Calu3 (cell line): ENCODE measurements around the gene RBM33. TPM values are rescaled to one million over a fixed set of nuclear protein-coding genes. Genes with fewer than 3 reads are reported as not detected.
A peak's percentile ranks its signal among the peaks of the same experiment; 100 is the strongest.

Source experiments
- BruUV-seq: library from RNA; stranded (reverse); fragments of 400-500 nt; replicated peaks from 2 replicates; lab custom pipeline; 2021; lab: Mats Ljungman, UMichigan
- CTCF ChIA-PET: fragments of 300-600 bp; sonication (Branson Sonifier 250); formaldehyde crosslinking; loops from one replicate; lab custom pipeline; 2022; ENCODE audit warnings: antibody characterized with exemption; lab: Charles Lee
- DNase-seq: peaks from one replicate; pipeline ENCODE4 v3.0.0; 2022
- H3K27ac Mint-ChIP-seq: one replicate; pipeline ENCODE4 v1.8.0; 2022; ENCODE audit warnings: mixed read lengths; ENCODE audit not compliant: unreplicated experiment
- H3K27me3 Mint-ChIP-seq: one replicate; pipeline ENCODE4 v1.8.0; 2022; ENCODE audit warnings: mixed read lengths; ENCODE audit not compliant: unreplicated experiment
- H3K36me3 Mint-ChIP-seq: one replicate; pipeline ENCODE4 v1.8.0; 2022; ENCODE audit warnings: mild to moderate bottlenecking, moderate library complexity, mixed read lengths; ENCODE audit not compliant: insufficient read depth, unreplicated experiment
- H3K4me1 Mint-ChIP-seq: one replicate; pipeline ENCODE4 v1.8.0; 2022; ENCODE audit warnings: mild to moderate bottlenecking, low read depth, mixed read lengths; ENCODE audit not compliant: unreplicated experiment
- H3K4me3 Mint-ChIP-seq: one replicate; pipeline ENCODE4 v1.8.0; 2022; ENCODE audit warnings: mild to moderate bottlenecking, low read depth, moderate library complexity, mixed read lengths; ENCODE audit not compliant: unreplicated experiment
- H3K9me3 Mint-ChIP-seq: one replicate; pipeline ENCODE4 v1.8.0; 2022; ENCODE audit warnings: low read depth, mixed read lengths; ENCODE audit not compliant: unreplicated experiment
- intact Hi-C: fragments of 100-400 bp; cut with micrococcal nuclease; formaldehyde crosslinking; loops from one replicate; pipeline ENCODE4 v1.10.0; 2022; ENCODE audit not compliant: unreplicated experiment
- total RNA-seq: library from RNA; stranded (reverse); gene quantifications from 2 replicates; pipeline ENCODE4 v1.2.3, GENCODE V29; 2022
- TF ChIP-seq, protein P1 (sequence below): fragments of 200-600 bp; IDR thresholded peaks from one replicate; pipeline ENCODE4 v1.8.0; 2022; ENCODE audit warnings: antibody characterized with exemption; ENCODE audit not compliant: unreplicated experiment

Gene RBM33
- total RNA-seq, 1 experiment from 2014 or later = 82.9 TPM

DNA sequence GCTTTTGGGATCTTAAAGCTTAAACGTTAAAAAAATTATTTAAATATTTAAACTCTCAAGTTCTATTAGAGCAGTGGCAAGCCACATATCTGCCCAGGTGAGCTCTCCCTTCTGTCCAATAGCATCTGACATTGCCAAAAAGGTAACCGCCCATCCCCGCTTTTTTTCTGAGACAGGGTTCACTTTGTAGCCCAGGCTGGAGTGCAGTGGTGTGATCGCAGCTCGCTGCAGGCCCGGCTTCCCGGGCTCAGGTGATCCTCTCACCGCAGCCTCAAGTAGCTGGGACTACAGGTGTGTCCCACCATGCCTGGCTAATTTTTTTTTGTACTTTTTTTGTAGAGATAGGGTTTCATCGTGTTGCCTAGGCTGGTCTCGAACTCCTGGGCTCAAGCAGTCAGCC lies 83.2 kb downstream of the RBM33 start:
- no TSS peak for BruUV-seq
- H3K9me3 Mint-ChIP-seq = no peaks in the 10 kb centered on the region
- H3K36me3 Mint-ChIP-seq = peaks cover 27% of the 10 kb centered on the region
- no peak for DNase-seq
- no peak overlapping the region for H3K27ac Mint-ChIP-seq
- intact Hi-C loops = no loop called here
- TF ChIP-seq, protein P1, sequence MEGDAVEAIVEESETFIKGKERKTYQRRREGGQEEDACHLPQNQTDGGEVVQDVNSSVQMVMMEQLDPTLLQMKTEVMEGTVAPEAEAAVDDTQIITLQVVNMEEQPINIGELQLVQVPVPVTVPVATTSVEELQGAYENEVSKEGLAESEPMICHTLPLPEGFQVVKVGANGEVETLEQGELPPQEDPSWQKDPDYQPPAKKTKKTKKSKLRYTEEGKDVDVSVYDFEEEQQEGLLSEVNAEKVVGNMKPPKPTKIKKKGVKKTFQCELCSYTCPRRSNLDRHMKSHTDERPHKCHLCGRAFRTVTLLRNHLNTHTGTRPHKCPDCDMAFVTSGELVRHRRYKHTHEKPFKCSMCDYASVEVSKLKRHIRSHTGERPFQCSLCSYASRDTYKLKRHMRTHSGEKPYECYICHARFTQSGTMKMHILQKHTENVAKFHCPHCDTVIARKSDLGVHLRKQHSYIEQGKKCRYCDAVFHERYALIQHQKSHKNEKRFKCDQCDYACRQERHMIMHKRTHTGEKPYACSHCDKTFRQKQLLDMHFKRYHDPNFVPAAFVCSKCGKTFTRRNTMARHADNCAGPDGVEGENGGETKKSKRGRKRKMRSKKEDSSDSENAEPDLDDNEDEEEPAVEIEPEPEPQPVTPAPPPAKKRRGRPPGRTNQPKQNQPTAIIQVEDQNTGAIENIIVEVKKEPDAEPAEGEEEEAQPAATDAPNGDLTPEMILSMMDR = no peak
- peaks cover 42% of the 10 kb centered on the region for H3K4me1 Mint-ChIP-seq
- H3K4me3 Mint-ChIP-seq = no peak overlapping the region
- H3K27me3 Mint-ChIP-seq = no peaks in the 10 kb centered on the region
- CTCF ChIA-PET = interaction anchor here (0.6 kb wide), 2 partner anchors 43 to 268 kb away, joined by 3 to 4 read pairs; no protein-coding TSS in a partner anchor

DNA sequence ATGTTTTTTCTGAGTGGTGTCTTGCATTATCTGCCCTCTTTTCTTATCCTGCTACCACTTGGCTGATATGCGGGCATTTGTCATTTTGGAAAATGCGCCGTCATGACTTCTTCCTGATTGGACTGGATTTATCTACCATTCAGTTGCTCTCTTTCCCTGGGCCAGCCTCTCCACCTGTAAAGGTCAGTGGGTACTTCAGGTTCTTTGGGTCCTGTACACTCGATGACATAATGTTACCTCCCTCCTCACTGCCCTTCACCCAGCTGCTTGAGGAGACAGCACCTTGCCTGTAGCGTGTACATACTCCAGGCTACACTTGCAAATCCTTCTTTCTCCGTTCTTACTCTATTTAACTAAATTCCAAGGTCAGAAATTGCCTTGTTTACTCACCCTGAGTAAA lies 83.7 kb downstream of the RBM33 start:
- peaks cover 27% of the 10 kb centered on the region for H3K36me3 Mint-ChIP-seq
- H3K9me3 Mint-ChIP-seq = no peaks in the 10 kb centered on the region
- CTCF ChIA-PET = no interaction called here
- H3K27me3 Mint-ChIP-seq = no peaks in the 10 kb centered on the region
- no peak overlapping the region for H3K4me3 Mint-ChIP-seq
- no TSS peak for BruUV-seq
- no peak overlapping the region for H3K27ac Mint-ChIP-seq
- TF ChIP-seq, protein P1 = no peak
- DNase-seq = no peak
- peaks cover 42% of the 10 kb centered on the region for H3K4me1 Mint-ChIP-seq
- intact Hi-C loops = no loop called here

DNA sequence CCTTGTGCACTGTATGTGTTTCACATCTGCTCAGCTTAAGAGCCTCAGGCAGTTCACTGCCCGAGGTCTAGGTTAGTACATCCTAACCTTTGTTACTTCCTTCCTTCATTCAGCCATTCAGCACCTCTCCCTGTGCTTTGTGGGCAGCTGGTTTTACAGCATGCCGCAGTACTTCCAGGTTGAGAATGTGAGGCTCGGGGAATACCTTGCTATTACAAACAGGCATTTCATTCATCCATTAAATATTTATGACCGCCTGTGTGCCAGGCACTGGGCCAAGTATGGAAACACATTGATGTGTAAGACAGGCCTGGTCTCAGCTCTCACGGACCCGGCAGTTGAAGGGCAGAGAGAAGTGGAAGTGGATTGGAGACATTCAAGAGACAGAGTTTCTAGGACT lies 85.4 kb downstream of the RBM33 start:
- TF ChIP-seq, protein P1 = no peak
- no peaks in the 10 kb centered on the region for H3K27me3 Mint-ChIP-seq
- H3K4me1 Mint-ChIP-seq = peaks cover 42% of the 10 kb centered on the region
- intact Hi-C loops = no loop called here
- peak; percentile 51 for DNase-seq
- H3K27ac Mint-ChIP-seq = peak overlapping the region; percentile 34
- no peak overlapping the region for H3K4me3 Mint-ChIP-seq
- no TSS peak for BruUV-seq
- H3K36me3 Mint-ChIP-seq = peaks cover 19% of the 10 kb centered on the region
- H3K9me3 Mint-ChIP-seq = no peaks in the 10 kb centered on the region
- CTCF ChIA-PET = interaction anchor here (0.6 to 1.4 kb wide), 3 partner anchors 26 to 132 kb away, joined by 3 to 4 read pairs (median 3); no protein-coding TSS in a partner anchor

DNA sequence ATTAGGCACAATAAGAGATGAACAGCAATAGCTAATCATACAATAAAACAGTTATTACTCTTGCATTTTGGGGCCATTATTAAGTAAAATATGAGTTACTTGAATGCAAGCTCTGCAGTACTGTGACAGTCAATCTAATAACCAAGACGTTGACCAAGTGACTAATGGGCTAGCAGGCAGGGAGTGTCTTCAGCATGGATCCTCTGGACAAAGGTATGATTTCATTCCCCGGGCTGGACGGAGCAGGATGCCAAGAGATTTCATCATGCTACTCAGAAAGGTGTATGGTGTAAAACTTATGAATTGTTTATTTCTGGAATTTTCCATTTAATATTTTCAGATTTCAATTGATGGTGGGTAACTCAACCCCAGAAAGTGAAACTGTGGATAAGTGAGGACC lies 86.9 kb downstream of the RBM33 start:
- peak; percentile 34 for DNase-seq

More for the DNA sequence above, 86.9 kb downstream of the RBM33 start:
- CTCF ChIA-PET = no interaction called here
- no TSS peak for BruUV-seq
- no peaks in the 10 kb centered on the region for H3K9me3 Mint-ChIP-seq
- intact Hi-C loops = no loop called here
- TF ChIP-seq, protein P1 = no peak
- peak overlapping the region; percentile 69 for H3K27ac Mint-ChIP-seq
- peaks cover 19% of the 10 kb centered on the region for H3K36me3 Mint-ChIP-seq
- H3K27me3 Mint-ChIP-seq = no peaks in the 10 kb centered on the region
- H3K4me3 Mint-ChIP-seq = no peak overlapping the region
- H3K4me1 Mint-ChIP-seq = peaks cover 54% of the 10 kb centered on the region
